ENCODE measurements around the gene FXYD4. TPM values are rescaled to one million over a fixed set of nuclear protein-coding genes. Genes with fewer than 3 reads are reported as not detected.
"Not testable (repeated sequence)": the region's sequence is repeated elsewhere in the genome, so short reads cannot be mapped to it uniquely, and the experiment has no call there.

Gene FXYD4
- total RNA-seq, result not detected

DNA sequence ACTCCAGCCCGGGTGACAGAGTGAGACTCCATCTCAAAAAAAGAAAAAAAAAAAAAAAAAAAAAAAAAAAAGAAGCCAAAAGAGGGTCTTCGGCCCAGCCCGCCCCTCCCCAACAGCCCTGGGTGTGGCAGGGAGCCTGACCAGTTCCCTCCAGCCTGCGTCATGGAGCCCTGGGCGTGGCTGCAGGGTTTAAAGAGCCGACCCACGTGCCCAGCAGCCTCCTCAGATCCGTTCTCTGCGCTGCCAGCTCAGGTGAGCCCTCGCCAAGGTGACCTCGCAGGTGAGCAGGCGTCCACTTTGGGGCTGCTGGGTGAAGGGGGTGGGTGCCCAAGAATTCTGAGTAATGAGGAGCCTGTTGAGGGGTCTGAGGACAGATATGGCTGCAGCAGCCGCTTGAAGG, at the start of gene FXYD4:
Gene FXYD4, plus strand, starts transcription at position 219 of the 400 bp plus-strand sequence. CDS start 2,111 bp downstream, outside the sequence.
- Mint-ChIP-seq H3K27ac (no peak within 1 kb of the TSS), H3K9me3 (no peaks in the 10 kb centered on the region), H3K36me3 (no peaks in the 10 kb centered on the region)
- DNase-seq (ENCODE audit: low spot score in 2 of 2) (no peak), ATAC-seq (no peak)

- DNase-seq (ENCODE audit: low spot score in 2 of 2), result no peak
These were observed 49.1 kb upstream of the FXYD4 start for GRCh38 chr10:43322331-43322730.

GRCh38 chr10:43322769-43323168, 48.7 kb upstream of the FXYD4 start:
- DNase-seq (ENCODE audit: low spot score in 2 of 2) (peak; percentile 70 to 75), ATAC-seq (peak; percentile 96 to 99)
- Mint-ChIP-seq H3K36me3 (no peaks in the 10 kb centered on the region), H3K9me3 (no peaks in the 10 kb centered on the region), H3K27ac (no peak overlapping the region)

More at GRCh38 chr10:43322331-43322730, 49.1 kb upstream of the FXYD4 start:
- no peaks in the 10 kb centered on the region for H3K9me3 Mint-ChIP-seq
- no peaks in the 10 kb centered on the region for H3K36me3 Mint-ChIP-seq
- ATAC-seq, result no peak
- H3K27ac Mint-ChIP-seq, result no peak overlapping the region

DNA sequence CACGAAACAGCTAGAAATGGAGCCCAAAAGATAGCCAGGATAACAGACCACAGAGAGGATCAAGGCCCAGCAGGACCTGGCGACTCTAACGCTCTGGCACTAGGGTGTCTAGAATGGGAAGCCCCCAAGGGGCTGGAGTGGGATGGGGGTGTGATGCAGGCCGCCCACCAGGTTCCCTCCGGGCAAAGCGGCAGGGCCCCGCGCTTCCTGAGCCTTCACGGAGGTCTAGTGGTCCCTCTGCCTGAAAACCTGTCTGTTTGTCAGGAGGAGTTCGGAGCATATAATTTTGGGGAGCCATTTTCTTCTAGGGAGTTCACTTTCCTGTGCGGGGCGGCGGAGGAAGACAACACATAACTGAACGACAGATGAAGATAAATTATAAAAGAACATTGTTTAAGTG, 48.2 kb upstream of the FXYD4 start:
- Mint-ChIP-seq H3K36me3 (no peaks in the 10 kb centered on the region), H3K27ac (no peak overlapping the region), H3K9me3 (no peaks in the 10 kb centered on the region)
- DNase-seq (ENCODE audit: low spot score in 2 of 2) (no peak), ATAC-seq (no peak)

DNA sequence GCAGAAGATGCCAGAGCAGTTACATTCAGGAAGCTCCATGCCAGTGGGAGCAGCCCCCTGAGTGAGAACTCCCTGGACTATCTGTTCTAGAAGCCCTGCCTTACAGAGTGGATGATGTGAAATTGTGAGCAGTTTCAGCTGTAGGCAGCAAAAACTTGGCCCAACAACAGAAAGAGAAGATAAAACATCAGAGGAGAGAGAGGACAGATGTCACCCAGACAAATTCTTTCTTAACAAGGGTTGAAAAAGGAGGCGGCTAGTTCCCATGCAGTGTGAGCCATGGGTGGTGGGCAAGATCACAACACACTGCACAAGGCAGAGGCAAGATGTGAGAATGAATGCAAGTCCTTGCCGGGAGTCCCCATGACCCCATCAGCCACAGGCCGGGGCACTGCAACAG, 46.6 kb upstream of the FXYD4 start:
- no peak overlapping the region for H3K27ac Mint-ChIP-seq
- no peak for ATAC-seq
- no peak for DNase-seq (ENCODE audit: low spot score in 2 of 2)
- no peaks in the 10 kb centered on the region for H3K9me3 Mint-ChIP-seq
- no peaks in the 10 kb centered on the region for H3K36me3 Mint-ChIP-seq

GRCh38 chr10:43327171-43327570, 44.3 kb upstream of the FXYD4 start:
- H3K27ac Mint-ChIP-seq, result no peak overlapping the region
- ATAC-seq, result no peak
- no peaks in the 10 kb centered on the region for H3K36me3 Mint-ChIP-seq
- DNase-seq (ENCODE audit: low spot score in 2 of 2), result no peak
- no peaks in the 10 kb centered on the region for H3K9me3 Mint-ChIP-seq

DNA sequence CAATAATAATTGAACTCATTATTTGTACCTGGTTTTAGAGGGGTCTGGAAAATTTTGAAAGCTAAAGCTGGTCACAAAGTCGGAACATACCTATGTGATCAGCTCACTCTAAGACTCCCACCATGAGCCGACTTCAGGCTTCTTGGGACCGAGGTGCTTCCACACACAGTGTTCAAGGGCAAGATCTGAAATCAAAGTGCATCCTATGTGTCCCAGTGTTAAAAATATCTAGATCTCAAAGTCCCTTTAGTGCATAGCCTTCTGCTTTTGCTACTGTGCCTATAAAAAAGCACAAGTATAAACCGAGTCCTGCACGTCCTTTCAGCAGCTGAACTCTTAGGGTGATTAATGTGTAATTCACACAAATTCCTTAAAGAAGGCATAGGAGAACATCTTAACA, 43.5 kb upstream of the FXYD4 start:
- no peak overlapping the region for H3K27ac Mint-ChIP-seq
- H3K9me3 Mint-ChIP-seq, result no peaks in the 10 kb centered on the region
- ATAC-seq (no peak), DNase-seq (ENCODE audit: low spot score in 2 of 2) (no peak)
- no peaks in the 10 kb centered on the region for H3K36me3 Mint-ChIP-seq

GRCh38 chr10:43328810-43329209, 42.6 kb upstream of the FXYD4 start:
- not testable (repeated sequence) for ATAC-seq; DNase-seq (ENCODE audit: low spot score in 2 of 2); H3K27ac Mint-ChIP-seq; H3K36me3 Mint-ChIP-seq; H3K9me3 Mint-ChIP-seq

- not testable (repeated sequence) for ATAC-seq; H3K9me3 Mint-ChIP-seq; H3K36me3 Mint-ChIP-seq; DNase-seq (ENCODE audit: low spot score in 2 of 2); H3K27ac Mint-ChIP-seq
These were observed 42.1 kb upstream of the FXYD4 start for GRCh38 chr10:43329246-43329885.

DNA sequence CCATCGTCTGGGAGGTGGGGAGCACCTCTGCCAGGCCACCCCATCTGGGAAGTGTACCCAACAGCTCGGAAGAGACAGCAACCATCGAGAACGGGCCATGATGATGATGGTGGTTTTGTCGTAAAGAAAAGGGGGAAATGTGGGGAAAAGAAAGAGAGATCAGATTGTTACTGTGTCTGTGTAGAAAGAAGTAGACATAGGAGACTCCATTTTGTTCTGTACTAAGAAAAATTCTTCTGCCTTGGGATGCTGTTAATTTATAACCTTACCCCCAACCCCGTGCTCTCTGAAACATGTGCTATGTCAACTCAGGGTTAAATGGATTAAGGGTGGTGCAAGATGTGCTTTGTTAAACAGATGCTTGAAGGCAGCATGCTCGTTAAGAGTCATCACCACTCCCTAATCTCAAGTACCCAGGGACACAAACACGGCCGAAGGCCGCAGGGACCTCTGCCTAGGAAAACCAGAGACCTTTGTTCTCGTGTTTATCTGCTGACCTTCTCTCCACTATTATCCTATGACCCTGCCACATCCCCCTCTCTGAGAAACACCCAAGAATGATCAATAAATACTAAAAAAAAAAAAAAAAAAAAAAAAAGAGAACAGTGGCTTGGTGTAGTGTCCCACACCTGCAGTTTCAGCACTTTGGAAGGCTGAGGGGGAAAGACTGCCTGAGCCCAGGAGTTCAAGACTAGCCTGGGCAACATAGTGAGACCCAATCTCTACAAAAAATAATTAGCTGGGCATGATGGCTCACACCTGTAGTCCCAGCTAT, 41.2 kb upstream of the FXYD4 start:
- not testable (repeated sequence) for H3K27ac Mint-ChIP-seq; H3K9me3 Mint-ChIP-seq; ATAC-seq; H3K36me3 Mint-ChIP-seq; DNase-seq (ENCODE audit: low spot score in 2 of 2)

DNA sequence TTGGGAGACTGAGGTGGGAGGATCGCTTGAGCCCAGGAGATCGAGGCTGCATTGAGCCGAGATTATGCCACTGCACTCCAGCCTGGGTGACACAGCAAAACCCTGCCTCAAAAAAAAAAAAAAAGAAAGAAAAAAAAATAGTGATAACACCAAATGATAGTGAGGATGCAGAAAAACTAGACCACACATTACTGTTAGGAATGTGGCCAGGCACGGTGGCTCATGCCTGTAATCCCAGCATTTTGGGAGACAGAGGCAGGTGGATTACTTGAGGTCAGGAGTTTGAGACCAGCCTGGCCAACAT, 40.7 kb upstream of the FXYD4 start:
- not testable (repeated sequence) for ATAC-seq; DNase-seq (ENCODE audit: low spot score in 2 of 2); H3K9me3 Mint-ChIP-seq; H3K27ac Mint-ChIP-seq; H3K36me3 Mint-ChIP-seq

GRCh38 chr10:43333653-43334052, 37.8 kb upstream of the FXYD4 start:
- DNase-seq (ENCODE audit: low spot score in 2 of 2) (no peak), ATAC-seq (peak; percentile 23 to 26)
- H3K36me3 Mint-ChIP-seq, result no peaks in the 10 kb centered on the region
- H3K9me3 Mint-ChIP-seq, result no peaks in the 10 kb centered on the region
- peak overlapping the region in 1 of 2 donors; percentile 18 for H3K27ac Mint-ChIP-seq

DNA sequence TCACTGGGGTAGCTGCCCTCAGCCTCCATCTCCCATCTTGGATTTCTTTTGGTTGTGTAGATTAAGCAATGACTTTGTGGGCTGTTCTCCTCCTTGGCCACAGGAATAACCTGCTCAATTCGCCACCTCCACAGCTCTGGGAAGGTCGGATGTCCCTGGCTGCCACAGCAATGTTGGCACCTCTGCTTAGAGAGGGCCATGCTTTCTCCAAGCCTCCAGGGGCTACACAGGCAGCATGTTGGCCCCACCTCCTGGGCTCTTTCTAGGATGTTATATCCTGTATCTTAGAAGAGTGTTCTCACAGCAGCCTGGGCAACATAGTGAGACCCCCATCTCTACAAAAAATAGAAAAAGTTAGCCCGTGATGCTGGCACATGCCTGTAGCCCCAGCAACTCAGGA, 35.4 kb upstream of the FXYD4 start:
- no peak overlapping the region for H3K27ac Mint-ChIP-seq
- ATAC-seq (no peak), DNase-seq (ENCODE audit: low spot score in 2 of 2) (no peak)
- H3K36me3 Mint-ChIP-seq, result no peaks in the 10 kb centered on the region
- no peaks in the 10 kb centered on the region for H3K9me3 Mint-ChIP-seq

- Mint-ChIP-seq H3K9me3 (no peaks in the 10 kb centered on the region), H3K36me3 (no peaks in the 10 kb centered on the region), H3K27ac (no peak overlapping the region)
- no peak for ATAC-seq
- DNase-seq (ENCODE audit: low spot score in 2 of 2), result no peak
These were observed 34.7 kb upstream of the FXYD4 start for GRCh38 chr10:43336641-43337318.

GRCh38 chr10:43337536-43337935, 33.9 kb upstream of the FXYD4 start:
- H3K36me3 Mint-ChIP-seq; H3K9me3 Mint-ChIP-seq; H3K27ac Mint-ChIP-seq; DNase-seq (ENCODE audit: low spot score in 2 of 2); ATAC-seq: not testable (repeated sequence)

- Mint-ChIP-seq H3K36me3 (no peaks in the 10 kb centered on the region), H3K9me3 (no peaks in the 10 kb centered on the region), H3K27ac (peak overlapping the region in 1 of 2 donors; percentile 79)
- ATAC-seq, result no peak
- no peak for DNase-seq (ENCODE audit: low spot score in 2 of 2)
These were observed 33.3 kb upstream of the FXYD4 start for GRCh38 chr10:43338117-43338516.

- H3K9me3 Mint-ChIP-seq, result no peaks in the 10 kb centered on the region
- no peak for ATAC-seq
- peak overlapping the region in 1 of 2 donors; percentile 79 for H3K27ac Mint-ChIP-seq
- no peaks in the 10 kb centered on the region for H3K36me3 Mint-ChIP-seq
- no peak for DNase-seq (ENCODE audit: low spot score in 2 of 2)
These were observed 32.3 kb upstream of the FXYD4 start for GRCh38 chr10:43339136-43339535.

Data from activated naive CD4-positive, alpha-beta T cell treated with anti-CD3 and anti-CD28 coated beads, Interleukin-2, amount 50 U/mL, for 72 hours (primary cell).